GM21576 (cell line): ENCODE measurements around the gene MAP1LC3B.
A peak's percentile ranks its signal among the peaks of the same experiment; 100 is the strongest.
"Not testable (repeated sequence)": the region's sequence is repeated elsewhere in the genome, so short reads cannot be mapped to it uniquely, and the experiment has no call there.

ENCODE experiments used
- ATAC-seq: cut with Tn5 transposase; IDR thresholded peaks from one replicate; pipeline ENCODE4 v1.9.1; 2021; ENCODE audit warnings: mild to moderate bottlenecking, moderate library complexity; ENCODE audit not compliant: unreplicated experiment

Gene MAP1LC3B

DNA sequence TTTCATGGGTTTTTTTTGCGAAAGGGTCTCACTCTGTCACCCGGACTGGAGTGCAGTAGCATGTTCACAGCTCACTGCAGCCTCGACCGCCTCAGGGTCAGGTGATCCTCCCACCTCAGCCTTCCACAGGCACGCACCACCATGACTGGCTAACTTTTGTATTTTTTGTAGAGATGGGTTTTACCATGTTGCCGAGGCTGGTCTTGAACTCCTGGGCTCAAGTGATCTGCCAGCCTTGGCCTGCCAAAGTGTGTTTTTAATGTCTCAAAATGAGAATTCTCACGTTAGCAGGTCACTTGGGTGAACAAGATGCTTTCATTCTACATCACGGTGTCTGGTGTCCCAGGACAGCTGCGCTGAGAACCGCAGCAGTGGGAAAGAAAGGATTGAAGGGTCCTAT lies 11.7 kb upstream of the MAP1LC3B start:
- ATAC-seq: no peak

DNA sequence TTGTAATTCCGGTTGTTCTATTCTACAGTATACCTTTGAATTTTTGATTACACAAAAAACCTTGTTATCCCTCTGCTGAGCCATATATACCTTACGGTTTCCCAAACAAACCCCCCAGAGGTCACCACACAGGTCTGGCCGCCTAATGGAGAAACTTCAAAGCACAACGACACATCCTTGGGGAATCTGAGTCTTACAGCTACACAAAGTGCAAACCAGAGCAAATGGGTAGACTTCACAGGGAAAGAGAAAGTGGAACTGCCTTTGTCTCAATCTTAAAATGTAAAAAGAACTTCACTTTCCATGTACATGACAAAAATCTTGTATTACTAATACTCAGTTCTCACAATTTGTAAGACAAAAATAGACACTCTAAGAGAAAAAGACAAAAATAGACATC lies 11.3 kb upstream of the MAP1LC3B start:
- no peak for ATAC-seq

- no peak for ATAC-seq
Observed at GRCh38 chr16:87382023-87382785, 9.9 kb upstream of the MAP1LC3B start.

- peak; percentile 37 for ATAC-seq
Observed at GRCh38 chr16:87383505-87384161, 8.5 kb upstream of the MAP1LC3B start, which contains the start of gene FBXO31. TSS of gene FBXO31 (minus strand) at chr16:87383776. CDS start at chr16:87383744, 32 bp downstream.

DNA sequence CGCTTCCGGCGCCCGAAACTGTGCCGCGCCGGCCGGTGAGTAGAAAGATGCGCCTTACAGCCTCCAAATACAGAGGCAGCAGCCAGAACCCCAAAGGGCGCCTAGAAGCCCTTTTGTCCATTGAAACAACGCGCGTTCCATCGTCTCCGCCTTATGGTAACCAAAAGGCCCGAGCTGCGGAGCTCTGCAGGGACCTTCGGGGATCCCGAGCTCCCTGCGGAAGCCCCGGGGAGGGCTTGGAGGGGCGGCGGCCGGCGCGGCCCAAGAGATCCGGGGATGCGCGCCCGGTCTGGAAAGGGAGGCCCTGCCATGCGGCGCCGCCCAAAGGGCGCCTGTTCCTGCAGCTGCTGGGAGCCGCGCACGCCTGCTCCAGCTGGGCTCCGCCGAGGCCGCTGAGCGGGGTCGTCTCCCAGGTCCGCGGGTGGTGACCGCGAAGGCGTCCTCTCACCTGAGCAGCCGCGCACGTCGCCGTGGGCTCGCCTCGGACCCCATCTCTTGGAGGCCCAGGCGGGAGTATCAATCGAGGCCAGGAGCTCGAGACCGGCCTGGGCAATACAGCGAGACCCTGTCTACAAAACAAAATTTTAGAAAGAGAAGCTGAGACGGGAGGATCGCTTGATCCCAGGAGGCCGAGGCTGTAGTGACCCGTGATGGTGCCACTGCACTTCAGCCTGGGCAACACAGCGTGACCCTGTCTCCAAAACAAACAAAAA lies 7.8 kb upstream of the MAP1LC3B start:
- no peak for ATAC-seq

- not testable (repeated sequence) for ATAC-seq
Observed at GRCh38 chr16:87384875-87385167, 7.3 kb upstream of the MAP1LC3B start.

DNA sequence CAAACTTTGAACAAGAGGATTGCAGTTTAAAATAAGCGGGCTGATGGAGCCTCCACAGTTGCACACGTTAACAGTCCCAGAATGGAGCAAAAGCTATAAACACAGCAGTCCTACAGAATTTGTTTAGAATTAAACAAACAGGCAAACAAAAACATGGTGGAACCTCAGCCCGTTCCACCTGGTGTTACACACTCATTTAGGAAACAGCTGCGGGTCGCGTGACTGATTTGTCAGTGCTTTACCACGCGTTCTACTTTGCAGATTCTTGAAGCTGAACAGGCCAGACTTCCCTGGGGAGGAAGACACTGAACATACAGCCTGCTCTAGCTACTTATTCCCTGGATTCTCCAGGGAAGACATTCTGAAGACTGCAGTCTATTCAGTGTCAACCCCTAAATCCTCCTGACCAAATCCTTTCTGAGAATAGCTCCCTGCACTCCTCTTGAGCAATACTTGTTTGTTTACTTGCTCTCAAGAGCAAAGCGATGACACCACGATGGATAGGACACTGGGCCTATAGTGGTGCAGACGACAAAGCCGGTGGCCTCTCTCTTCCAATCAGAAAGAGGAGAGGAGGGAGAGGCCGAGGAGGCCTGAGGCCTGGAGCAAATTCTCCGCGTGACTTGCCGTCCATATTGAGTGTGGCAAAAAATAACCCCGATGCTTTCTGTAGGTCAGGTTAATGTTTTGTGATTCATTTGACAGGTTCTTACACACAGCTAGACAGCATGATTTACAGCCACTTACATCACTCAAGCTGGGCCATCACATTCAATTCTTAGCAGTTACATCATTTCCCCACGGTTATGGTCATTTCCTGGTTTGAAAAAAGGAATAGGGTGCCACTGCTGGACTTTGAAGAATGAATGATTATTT lies 4.0 kb upstream of the MAP1LC3B start:
- ATAC-seq: peak; percentile 54

DNA sequence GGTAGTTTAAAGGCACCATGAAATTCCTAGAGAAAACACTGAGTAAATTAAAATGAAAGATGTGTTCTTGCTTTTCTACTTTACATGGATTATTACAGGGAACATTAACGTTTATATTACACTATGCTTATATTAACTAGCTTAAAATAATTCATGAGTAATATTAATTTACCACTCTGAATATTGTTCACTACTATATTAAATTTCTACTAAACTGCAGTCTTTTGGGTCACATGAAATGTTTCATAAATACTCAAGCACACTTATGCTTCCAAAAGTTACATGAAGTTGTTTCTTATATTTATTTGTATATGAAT lies 3.4 kb upstream of the MAP1LC3B start:
- no peak for ATAC-seq

DNA sequence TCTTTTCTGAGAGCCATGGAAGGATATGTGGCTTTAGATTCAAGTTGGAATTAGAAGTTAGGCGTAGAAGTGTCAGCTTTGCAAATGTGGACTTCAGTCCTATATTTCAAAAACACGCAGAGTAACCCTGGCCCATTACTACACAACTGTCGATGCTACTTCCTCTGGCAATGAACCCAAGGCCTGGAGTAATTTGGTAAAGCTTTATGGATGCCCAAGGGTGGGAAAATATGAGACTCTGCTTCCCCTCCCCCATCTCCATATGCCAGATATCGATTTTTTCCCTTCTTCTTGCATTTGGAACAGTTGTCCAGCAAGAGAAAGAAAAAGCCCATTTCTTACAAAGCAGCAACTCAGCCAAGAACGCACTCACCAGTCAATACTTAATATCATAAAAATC lies 2.9 kb upstream of the MAP1LC3B start:
- no peak for ATAC-seq

DNA sequence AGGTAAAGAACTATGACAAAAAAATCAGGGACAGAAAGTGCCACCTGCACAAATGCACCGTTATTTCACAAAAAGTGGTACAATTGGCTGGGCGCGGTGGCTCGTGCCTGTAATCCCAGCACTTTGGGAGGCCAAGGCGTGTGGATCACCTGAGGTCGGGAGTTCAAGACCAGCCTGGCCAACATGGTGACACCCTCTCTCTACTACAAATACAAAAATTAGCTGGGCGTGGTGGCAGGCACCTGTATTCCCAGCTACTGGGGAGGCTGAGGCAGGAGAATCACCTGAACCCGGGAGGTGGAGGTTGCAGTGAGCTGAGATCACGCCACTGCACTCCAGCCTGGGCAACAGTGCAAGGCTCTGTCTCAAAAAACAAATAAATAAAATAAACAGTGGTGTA lies 2.2 kb upstream of the MAP1LC3B start:
- ATAC-seq: not testable (repeated sequence)

DNA sequence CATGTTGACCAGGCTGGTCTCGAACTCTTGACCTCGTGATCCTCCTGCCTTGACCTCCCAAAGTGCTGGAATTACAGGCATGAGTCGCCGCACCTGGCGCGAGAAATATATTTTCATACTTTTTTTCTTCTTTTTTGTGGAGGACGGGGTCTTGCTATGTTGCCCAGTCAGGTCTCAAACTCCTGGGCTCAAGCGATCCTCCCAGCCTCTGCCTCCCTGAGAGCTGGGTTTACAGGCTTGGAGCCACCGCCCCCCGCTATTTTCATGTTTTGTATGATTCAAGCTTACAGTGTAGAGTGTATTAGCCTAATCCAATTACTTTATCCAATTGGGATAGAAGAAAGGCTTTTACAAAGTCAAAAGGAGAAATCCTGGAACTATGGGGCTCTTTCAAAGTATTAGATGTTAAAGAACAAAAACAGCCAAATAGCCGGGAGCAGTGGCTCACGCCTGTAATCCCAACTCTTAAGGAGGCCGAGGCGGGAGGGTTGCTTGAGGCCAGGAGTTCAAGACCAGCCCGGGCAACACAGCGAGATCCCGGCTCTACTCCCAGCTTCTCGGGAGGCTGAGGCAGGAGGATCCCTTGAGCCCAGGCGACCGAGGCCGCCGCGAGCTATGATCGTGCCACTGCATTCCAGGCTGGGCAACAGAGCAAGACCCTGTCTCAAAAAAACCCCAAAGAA lies 1.4 kb upstream of the MAP1LC3B start:
- ATAC-seq: no peak

- ATAC-seq: peak; percentile 8
Observed at GRCh38 chr16:87391324-87391949, 699 bp upstream of the MAP1LC3B start.

DNA sequence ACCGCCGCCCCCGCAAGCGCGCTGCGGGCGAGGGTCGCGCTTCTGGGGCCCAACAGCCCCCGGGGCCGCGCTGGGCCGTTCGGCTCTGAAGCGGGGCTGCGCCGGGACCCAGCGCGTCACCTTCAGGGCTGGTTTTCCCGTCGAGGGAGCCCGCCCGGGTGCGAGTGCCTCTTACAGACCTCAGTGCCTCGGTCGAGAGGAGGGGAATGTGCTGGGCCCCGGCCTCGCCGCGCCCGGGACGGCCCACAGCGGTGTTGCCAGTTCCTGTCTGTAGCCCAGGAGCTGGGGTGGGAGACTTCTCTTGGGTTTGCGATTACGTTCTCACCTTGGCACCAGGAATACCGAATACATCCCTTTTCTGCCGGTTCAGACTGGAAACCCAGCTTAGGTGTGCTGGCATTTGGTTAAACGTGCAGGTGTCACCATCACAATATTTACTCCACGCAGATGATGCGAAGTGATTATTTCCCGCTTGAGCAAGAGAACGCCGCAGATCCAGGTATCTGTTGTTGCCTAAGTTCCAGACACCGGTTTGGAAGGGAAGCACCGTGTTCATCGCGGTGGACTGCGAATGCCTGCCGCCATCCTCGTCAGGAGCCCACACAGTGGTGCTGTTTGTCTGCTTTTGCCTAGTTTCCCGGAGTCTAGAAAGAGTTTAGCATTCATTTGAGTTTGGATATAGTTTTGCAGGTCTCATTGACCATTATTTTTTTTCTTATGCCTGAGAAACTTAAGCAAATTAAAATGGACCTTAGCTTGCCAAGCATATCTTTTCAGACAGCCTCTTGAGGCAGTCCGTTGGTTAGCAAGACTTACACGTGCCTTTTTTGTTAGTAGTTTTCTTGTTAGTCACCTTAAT lies 914 bp downstream of the MAP1LC3B start:
- no peak for ATAC-seq

DNA sequence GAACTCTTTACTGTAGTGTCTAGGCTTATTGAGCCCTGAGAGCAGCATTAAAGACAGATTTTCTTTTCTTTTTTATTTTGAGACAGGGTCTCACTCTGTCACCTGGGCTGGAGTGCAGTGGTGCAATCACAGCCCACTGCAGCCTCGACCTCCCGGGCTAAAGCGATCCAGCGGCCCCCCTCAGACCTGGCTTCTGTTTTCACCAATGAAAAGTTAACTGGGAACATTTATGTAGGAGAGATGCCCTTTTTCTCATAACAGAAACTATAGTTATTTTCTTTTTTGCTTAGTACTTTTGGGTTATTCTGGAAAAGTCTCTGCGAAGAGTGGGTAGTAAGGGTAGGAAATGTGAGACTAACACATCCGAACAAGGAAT lies 1.5 kb downstream of the MAP1LC3B start:
- ATAC-seq: no peak

- ATAC-seq: no peak
Observed at GRCh38 chr16:87395181-87395842, 3.2 kb downstream of the MAP1LC3B start.

GRCh38 chr16:87404764-87405625 lies 12.9 kb downstream of the MAP1LC3B start:
- no peak for ATAC-seq

DNA sequence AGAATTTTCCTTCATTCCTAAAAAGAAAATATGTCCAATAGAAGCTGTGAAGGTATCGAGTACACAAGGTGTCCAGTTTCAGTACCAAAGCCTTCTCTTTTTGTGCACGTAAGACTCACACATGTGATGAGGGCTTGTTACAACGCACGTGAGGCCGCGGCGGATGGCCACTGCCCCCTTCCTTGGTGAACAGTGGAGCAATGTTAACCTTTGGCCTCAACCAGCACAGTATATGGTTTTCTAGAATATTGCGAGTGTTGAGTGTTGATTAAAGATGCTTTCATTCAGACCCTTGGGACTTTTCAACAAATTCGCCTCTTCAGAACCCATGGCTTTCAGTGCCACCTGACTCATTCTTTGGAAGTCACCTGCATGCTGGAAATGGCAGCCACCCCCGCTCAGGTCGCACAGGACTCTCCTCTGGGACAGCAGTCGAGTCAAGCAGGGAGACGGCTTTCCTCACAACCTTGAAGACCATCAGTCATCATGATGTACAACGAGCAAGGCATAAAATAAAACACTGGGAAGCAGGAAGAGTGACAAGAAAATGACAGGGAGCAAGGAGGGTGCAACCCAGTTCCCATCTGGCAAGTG lies 14.5 kb downstream of the MAP1LC3B start:
- ATAC-seq: no peak
